Choroid plexus epithelial cell (primary cell): ENCODE measurements around the gene NUF2.

Experiments used
- DNase-seq: peaks from one replicate; pipeline ENCODE4 v3.0.0-alpha.2; 2010; ENCODE audit warnings: low read depth
- H3K4me3 ChIP-seq: 2 replicates; pipeline ENCODE4 v1.5.1; 2011; ENCODE audit warnings: low read depth, mild to moderate bottlenecking, control low read depth, low read length, moderate library complexity
- TF ChIP-seq, protein P1 (sequence below): conservative IDR thresholded peaks from 2 replicates; pipeline ENCODE4 v1.5.1; 2011; ENCODE audit warnings: low read depth, mild to moderate bottlenecking, control low read depth, inconsistent platforms, low read length, moderate library complexity

The NUF2 gene

DNA sequence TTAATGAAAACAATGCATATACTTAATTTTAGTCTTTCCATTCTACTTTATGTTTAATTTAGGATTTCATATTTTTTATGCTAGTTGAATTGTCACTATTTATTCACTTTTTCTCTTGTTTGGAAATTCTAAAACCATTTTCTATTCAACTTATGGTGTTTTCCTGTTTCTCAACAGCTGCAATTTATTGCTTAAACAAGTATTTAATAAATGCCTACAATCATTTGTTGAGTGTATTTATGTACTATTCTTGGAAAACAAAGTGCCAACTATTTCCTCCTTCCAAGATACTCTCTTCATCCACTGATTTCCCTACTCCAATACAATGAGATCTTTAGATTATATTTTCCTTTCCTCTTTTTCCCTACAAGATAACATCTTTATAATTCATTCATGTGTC lies 65.4 kb downstream of the NUF2 start:
- no peak overlapping the region for H3K4me3 ChIP-seq
- TF ChIP-seq, protein P1, sequence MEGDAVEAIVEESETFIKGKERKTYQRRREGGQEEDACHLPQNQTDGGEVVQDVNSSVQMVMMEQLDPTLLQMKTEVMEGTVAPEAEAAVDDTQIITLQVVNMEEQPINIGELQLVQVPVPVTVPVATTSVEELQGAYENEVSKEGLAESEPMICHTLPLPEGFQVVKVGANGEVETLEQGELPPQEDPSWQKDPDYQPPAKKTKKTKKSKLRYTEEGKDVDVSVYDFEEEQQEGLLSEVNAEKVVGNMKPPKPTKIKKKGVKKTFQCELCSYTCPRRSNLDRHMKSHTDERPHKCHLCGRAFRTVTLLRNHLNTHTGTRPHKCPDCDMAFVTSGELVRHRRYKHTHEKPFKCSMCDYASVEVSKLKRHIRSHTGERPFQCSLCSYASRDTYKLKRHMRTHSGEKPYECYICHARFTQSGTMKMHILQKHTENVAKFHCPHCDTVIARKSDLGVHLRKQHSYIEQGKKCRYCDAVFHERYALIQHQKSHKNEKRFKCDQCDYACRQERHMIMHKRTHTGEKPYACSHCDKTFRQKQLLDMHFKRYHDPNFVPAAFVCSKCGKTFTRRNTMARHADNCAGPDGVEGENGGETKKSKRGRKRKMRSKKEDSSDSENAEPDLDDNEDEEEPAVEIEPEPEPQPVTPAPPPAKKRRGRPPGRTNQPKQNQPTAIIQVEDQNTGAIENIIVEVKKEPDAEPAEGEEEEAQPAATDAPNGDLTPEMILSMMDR: no peak
- no peak for DNase-seq

GRCh38 chr1:163388970-163389369 lies 67.2 kb downstream of the NUF2 start:
- TF ChIP-seq, protein P1: no peak
- no peak for DNase-seq
- no peak overlapping the region for H3K4me3 ChIP-seq

DNA sequence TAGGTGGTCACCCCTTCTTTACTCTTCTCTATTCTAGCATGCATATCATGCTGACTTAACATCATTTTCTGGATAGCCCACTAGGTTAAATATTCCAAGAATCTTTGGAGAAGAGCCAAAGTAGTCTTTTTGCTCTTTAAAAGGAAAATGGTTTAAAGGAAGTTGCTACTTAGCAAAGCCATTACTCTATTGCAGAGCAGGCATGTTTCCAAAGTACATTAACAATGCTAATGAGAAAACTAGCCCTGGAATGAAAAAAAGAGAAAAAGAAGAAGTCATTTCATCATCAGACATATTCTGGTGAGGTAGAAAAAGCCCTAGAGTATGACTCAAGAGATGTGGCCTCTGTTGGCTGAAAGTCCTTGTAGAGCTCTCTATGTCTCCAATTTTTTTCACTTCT lies 74.0 kb downstream of the NUF2 start:
- TF ChIP-seq, protein P1: no peak
- no peak overlapping the region for H3K4me3 ChIP-seq
- peak; percentile 11 for DNase-seq

- TF ChIP-seq, protein P1: no peak
- DNase-seq: no peak
- H3K4me3 ChIP-seq: no peak overlapping the region
Observed at GRCh38 chr1:163397451-163398200, 75.9 kb downstream of the NUF2 start.

DNA sequence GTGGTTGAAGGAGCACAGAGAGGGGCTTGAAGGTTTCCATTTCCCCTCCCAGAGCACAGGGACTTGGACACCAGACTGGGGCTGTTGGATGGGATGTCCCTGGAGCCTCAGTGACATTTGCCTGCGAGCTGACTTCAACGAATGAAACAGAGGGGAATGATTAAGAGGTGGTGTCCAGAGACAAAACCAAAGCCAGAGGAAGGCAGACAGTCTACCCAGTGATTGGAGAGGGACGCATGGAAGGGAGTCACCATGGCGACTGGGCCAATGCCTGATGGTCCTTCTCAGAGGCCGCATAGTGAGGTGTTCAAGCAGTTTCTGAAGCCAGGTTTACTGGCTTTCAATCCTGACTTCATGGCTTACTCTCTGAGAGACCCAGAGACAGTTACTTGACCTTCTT lies 77.2 kb downstream of the NUF2 start:
- TF ChIP-seq, protein P1: no peak
- no peak for DNase-seq

DNA sequence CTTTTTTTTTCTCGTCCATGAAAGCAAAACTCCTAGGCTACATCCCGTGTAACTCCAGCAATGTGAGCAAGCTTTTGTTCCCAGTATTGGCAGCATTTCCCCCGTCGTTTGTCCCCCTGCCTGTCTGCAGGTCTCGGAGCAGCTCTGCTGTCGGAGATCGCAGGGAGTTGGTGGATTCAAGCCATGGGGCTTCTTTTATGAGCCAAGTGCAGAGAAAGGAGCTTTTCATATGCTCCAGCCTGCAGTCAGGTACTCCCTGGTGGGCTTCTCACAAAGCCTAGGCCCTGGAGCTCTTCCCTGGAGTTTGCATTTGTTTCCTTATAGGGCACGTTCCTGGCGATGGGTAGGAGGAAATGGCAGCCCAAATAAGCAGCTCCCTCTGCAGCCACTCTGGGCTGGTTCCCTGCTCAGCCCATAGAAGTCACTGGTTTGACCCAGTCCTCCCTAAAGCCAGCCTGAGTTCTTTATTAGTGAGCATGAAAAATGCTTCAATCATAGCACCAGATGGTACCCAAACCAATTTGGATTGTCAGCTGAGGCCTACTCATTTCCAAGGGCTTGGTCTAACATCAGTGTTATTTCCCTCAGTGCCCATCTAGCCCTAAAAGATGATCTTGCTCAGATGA lies 78.3 kb downstream of the NUF2 start:
- DNase-seq: no peak
- H3K4me3 ChIP-seq: no peak overlapping the region
- TF ChIP-seq, protein P1: no peak

More for the DNA sequence above, 77.2 kb downstream of the NUF2 start:
- no peak overlapping the region for H3K4me3 ChIP-seq

DNA sequence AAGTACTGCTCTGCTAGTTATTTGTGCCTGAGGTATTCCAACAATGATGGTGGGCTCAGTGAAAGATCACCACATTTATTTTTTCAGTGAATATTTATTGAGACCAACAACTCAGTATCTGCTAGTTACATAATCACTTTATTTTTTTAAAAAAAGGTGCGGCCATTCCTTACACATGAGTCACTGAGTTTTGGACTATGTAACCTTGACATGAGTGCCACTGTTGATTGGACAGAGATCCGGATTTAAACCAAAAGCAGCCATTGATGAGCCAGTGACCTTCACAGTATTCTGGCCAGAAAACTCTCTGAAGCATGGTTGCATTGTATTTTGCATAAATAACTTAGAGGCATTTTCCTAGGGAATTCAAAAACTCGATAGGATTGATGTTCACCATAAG lies 79.5 kb downstream of the NUF2 start:
- DNase-seq: no peak
- TF ChIP-seq, protein P1: no peak
- H3K4me3 ChIP-seq: no peak overlapping the region
